Measurements from ENCODE around the gene SLC48A1.

The SLC48A1 gene

DNA sequence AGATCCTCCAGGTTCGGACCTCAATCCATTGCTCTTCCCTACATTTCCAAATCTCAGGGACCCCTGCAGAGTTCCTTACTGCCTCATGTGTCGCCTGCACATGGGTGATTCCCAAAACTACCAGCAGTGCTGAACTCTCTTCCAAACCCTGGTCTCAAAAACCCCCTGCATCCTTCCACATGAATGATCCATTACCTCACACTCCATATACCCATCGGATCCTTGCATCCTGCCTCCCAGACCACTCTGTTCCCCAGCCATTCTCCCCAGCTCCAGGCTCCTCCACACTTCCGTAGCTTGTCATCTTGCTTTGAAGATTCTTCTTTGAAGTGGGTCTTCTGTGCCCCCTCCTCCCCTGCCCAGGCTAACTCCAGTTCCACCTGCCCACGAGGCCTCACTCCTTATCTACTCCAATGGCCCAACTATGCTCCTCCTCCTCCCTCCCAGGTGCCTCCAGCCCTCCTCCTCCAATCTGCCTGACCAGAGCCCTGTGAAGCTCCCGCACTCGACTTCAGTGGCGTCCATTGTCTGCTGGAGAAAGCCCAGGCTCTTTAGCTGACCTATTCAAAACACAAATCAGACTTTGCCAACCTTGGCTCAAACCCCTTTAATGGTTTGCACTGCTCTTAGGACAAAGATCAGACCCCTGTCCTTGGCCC, 28.1 kb upstream of the SLC48A1 start:
- DNase-seq: no peak

DNA sequence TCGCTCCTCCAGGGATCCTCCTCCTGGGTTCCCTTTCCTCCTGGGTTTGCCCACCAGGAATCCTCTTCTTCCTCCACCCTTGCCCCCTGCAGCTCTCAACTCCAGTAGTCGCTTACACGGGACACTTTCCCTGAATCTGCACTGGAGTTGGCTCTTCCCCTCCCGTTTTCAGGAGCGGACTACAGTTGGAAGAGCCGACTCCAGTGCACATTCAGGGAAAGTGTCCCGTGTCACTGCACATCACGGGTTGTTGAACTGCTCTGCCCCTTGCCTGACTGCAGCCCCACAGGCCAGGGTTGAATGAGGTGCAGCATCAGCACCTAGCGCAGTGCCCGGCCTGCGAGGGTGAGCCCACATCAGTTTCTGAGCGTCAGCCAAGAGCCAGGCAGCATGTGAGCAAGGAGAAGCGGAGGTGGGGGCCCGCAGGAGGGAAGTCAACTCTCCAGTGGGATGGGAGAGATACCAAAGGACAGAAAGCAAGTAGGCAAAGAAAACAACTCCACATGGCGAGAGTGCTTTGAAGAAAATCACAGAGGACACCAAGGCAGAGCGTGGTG, 27.5 kb upstream of the SLC48A1 start:
- DNase-seq: no peak

DNA sequence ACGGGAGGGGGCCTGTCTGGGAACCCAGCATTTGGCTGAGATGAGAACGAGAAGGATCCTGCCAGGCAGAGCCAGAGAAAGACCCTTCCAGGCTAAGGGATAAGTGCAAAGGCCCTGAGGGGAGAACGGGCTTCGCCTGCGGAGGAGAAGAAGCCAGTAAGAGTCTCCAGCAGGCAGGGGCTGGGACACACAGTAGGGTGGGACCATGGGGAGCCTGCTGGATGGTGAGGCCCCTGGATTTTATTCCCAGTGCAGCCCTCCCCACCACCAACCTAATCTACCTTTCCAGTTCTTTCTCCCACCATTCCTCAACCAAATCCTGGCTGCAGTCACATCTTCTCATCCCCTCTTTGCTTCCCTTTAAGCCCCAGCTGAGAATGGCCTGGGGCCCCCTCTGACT, 27.0 kb upstream of the SLC48A1 start:
- no peak for DNase-seq

DNA sequence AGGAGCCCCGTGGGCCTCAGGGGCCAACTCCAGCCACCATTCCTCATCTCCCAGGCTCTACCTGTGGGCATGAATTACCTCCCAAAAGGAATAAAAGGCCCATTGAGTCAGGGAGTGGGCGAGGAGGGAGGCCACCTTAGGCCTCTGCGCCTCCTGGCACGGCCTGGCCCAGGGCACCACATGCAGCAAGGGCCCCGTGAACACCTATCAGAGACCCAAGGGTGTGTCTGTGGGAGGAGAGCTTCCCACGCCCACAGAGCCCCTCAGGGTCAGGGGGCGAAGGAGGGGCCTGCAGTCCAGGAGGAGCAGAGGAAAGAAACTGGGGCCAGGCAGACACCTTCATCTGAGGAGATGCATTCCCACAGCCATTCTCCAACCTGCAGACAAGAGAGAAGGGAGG, 26.5 kb upstream of the SLC48A1 start:
- DNase-seq: no peak

DNA sequence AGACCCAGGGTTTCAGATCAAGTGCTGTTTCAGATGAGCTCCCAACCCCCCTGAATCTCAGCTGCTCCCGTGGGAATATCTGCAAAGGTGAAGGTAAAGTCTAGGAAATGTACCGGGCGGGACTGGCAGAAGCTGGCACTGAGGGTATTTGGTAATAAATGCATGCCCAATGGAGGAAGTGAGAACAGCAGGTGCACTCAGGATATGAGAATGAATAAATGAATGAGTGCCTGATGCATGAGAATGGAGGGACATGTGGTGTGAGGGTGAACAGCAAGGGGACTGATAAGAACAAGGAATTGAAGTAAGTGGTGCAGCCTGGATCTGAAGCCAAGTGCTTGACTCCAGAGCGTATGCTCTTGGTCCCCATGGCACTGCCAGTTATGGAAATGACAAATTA, 25.9 kb upstream of the SLC48A1 start:
- no peak for DNase-seq

DNA sequence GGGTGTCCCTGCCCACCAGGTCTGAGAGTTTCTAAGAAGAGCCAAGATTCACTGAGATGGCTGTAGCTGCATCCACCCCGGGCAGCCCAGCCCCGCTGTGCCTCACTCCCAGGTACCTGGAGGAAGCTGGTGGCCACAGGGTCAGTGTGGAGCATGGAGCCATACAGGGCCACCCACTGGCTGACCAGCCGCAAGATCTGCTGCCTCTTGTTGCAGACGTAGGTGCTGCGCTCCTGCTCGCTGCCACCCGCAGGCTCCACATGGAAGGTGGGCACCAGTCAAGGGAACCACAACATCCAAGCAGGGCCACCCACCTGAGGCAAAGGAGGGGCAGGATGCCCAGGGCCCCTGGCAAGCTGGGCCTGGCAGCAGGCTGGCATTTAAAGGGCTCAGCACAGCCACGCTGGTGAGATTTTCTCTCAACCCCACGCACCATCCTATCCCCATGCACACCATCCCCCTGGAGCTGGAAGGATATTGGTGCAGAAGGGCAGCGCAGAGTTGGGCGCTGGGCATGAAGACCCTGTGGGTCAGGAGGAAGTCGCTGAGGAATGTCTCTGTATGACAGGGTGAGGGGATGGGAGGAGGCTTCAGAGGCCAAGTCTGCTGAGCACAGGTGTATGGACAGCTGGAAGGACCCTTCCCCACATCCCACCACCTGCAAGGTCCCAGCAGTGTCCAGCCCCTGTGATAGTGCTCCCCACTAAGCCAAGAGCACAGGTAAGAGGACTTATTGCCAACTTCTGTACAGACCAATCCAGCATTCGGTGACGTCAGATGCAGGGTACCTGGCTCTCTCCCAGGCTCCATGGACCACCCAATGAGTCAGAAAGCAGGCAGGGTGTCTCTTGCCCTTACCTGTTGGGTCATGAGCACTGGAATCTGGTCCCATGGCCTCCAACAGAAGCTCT, 25.2 kb upstream of the SLC48A1 start:
- DNase-seq: no peak

DNA sequence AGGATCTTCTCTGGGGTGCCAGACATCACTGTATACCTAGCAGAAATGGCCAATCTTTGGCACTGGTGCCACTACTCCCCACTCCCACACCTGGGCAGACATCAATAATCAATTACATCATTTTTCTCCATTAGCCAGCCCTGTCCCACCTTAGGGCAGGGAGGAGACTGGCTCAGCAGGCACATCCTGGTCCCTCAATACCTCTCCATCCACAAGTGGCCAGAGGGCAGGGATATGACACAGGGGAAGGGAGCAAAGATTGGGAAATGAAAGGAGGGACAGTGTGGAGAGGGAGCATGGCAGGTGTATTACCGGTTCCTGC, 24.6 kb upstream of the SLC48A1 start:
- DNase-seq: no peak

DNA sequence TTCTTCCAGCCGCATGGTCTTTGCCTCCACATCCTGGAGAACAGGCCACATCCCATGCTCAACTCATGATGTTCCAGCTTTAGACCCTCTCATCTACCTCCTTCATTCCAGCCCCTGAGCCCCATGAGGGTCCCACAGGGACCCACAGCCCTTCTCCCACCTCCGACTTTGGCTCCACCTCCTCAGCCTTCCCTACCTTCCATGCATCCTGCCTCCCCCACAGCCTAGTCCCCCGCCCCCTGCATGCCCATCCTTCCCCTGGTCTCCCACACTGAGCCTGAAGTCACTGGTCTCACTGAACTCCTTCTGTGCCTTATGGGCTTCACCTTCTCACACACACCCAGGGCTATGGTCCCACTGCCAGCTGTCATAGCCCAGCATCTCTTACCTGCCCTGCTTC, 24.1 kb upstream of the SLC48A1 start:
- no peak for DNase-seq

DNA sequence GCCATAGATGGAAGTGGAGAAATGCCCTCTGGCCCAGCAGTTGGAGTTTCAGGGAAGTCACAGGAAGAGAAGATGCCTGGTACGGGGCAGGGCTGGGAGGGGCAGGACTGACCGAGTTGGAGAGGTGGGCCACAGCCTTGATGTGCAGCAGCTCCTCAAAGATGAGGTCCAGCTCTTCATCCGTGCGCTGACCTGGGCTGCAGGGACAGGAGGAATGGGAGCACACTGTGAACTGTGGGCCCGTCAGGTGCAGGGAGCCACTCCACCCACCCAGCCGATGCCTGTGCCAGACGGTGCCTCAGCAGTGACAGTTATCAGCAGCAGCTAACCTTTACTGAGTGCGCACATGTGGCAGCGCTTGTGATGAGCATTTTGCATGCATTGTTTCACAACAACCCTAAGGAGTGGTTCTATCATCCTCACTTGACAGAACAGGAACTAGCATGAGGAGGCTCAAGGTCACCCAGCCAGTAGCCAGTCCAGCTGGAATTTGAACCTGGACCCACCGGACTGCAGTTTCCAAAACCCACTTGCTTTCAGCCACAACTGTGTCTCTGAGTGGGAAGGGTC, 22.7 kb upstream of the SLC48A1 start:
- DNase-seq: no peak

DNA sequence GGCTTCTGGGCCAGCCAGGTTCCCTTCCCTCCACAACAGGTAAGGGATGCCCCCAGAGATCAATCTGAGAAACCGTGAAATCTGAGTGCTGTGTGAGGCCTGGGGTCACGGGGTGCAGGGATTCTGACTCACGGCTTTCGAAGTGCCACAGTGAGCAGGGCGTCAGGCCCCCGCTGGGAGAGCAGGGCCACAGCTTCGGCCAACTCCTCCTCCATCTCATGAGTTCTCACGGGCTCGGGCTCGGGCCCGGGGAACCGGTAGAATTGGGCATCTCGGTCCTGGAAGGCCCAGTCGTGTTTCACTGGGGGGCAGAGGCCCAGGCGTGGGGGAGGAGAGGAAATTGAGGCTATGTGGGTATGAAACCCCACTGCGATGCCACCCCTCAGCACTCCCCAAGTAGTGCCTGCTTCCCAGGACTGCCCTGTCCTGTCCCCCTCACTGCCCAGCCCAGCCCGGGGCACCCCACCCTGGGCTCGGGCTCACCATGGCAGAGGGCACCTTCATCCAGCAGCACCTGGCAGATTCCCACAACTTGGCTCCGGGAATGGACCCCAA, 22.0 kb upstream of the SLC48A1 start:
- no peak for DNase-seq

DNA sequence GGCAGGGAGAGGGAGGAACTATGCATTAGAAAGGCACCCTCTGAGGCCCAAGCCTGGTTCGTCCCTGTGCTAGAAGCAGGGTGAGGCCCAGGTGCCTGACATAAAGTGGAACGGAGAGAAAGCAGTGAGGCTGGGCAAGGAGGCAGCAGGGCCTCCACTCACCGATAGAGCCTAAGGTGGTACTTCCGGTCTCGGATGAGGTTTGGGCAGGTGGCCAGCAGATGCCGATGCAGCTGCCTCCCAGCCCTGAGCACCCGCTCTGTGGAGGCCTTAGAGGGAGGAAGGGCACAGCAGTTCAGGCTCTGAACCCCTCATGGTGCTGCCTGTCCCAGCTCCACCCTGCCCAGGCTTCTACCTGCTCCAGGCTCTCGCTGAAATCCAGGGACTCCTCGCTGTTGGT, 21.5 kb upstream of the SLC48A1 start:
- DNase-seq: no peak

DNA sequence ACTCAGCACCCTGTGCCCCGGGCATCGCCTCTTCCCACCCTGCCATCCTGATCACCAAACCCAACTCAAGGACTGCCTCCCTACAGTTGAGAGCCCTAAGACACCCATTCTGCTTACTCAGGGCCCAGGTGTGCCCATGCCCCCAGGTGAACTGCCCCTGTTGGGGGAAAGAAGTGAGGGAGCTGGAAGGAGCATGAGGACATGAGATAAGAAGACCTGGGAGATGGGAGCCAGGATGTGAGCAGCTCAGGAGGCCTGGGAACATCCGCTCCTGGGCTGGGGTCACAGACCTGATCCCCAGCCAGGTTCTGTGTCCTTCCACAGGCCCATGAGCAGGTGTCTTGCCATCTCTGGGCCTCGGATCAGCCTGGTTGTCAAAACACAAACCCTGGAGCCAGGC, 20.9 kb upstream of the SLC48A1 start:
- DNase-seq: no peak

DNA sequence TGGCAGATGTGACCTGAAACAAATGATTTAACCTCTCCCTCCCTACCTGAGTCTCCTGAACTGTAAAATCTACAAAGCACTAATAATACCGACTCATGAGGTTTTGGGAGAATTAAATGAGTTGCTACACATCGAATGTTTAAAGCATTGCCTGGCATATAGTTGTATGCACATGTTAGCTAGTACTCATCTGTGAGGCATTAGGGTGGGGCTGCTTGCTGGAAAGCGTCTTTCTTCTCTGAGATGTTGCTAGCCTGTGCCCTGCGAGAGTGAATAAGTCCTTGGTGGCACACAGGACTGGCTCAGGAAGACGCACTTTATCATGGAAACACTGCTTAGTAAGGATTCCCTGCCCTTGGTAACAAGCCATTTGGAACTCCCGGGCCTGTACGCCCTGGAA, 20.5 kb upstream of the SLC48A1 start:
- DNase-seq: peak; percentile 80

DNA sequence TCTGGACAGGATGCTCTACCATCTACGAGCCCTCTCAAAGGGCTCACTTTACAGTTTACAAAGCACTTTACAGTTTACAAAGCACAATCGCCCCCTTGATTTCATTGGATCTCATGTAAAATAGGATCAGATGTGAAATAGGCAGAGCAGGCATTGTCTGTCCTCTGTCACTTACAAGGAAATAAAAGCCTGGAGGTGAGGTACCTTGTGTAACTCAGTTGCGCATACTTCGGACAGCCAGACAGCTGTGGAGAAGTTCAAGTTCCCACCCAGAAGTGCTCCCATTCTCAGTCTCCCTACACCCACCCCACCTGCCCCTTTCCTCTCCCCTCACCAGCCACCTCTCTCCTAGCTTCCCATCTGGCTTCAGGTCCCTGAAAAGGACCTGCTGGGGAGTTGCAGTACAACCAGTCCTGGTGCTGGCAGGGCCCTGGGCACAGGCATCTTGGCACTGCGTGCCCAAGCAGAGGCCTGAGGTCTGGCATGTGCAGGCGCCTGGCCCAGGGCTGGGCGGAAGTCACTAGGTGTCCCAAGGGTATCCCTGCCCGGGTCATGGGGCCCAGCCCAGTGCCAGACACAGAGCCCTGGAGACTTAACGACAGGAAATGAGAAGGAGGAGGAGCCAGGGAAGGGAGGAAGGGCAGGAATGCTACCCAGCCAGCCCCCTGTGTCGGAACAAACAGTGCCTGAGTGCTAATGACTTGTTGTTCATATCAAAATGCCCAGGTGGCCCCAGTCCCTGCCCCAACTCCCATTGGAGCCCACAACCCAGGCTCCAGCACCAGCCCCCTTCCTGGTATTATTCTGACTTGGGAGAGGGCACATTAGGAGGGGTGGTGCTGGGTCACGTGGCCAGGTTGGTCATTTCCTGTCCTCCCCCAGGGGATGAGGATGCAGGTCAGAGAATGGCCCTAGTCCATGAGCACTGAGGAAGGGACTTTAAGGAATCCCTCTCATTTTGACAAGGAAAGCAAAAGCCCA, 19.7 kb upstream of the SLC48A1 start:
- DNase-seq: peak; percentile 64

DNA sequence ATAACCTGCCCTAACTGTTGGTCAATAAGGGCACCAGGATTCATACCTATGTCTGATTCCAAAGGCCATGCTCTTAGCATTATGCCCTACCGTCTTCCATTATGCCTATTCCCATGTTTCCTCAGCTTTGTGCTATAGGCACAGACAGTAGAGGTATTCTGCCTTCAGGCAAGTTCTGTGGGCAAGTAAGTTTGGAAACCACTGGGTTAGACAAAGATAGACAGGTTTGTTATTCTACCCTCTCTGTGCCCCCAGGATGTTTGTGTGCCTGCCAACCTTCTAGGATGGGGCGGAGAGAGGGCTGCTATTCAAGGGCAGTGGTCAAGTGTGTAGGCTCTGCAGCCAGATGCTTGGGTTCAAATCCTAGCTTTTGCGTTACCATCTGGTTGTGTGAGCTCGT, 18.9 kb upstream of the SLC48A1 start:
- DNase-seq: peak; percentile 94

DNA sequence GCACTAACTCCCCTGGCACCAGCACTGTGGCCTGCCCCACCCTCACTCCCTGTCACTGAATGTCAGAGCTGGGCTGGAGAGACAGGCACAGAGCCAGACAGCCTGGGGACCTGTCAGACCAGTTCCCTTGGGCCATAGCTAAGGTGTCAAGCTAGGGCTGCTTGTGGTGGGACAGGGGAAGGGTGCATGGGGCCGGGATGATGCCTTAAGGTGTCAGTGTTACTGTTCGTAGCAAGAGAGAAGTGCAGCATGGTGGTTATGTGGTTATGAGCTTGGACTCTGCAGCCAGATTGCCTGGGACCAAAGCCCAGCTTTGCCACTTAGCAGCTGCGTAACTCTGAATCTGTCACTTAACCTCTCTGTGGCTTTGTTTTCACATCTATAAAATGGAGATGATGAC, 18.2 kb upstream of the SLC48A1 start:
- no peak for DNase-seq

DNA sequence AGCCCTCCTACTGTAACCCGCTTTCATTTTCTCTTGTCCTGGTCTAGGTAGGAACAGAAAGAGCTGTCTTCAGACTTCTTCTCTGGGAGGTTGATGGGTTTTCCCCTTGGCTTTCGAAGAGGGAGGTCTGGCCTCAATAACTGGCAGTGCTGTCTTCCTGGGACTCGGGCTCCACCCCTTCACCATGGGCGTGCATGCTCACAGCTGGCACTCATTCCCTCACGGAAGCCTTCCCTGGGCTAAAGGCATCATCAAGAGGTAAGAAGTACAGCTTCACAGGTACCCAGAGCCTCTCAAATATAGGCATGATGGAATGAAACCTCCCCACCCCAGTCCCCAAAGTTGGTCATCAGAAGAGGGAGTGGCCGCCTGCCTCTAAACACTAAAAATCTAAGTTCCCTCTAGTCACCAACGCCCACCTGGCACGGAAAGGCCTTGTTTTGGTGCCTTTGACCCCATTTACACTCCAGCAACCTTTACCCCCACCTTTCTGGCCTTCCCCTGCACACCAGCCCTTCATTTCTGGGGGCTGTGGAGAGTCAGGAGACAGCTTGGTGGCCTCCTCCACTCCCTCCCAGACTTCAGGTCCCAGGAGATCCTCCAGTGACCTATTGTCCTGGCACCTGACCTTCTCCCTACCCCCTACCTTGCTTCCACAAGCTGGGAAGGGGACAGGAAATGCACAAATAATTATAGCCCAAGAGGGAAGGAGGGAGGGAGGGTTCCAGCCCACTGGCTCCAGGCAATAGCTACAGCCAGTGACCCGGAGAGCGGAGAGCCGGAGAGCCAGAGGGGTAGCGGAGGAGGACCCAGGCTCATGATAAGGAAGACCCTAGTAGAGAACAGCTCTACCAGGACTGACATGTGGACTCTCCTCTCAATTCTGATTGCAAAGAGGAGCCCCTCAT, 17.1 kb upstream of the SLC48A1 start:
- no peak for DNase-seq

DNA sequence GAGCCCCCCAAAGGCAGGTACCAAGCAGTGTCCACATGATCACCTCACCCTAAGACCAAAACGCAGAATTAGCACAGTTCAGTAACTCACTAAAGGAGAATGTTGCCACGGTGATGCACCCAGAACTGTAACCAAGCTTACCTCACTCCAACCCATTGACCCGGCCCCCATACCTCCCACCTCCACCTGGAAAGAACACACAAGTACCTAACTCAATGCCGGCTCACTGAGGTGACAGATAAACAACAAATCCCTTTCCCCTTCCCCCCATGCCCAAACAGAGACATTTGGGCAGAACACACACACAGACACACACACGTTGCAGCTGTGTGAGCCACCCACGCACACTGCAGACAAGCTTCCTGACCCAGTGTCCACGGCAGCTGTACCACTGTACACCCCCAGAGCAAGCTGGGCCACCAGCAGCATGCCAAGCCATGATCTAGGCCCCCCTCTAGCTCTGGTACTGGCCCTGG, 15.6 kb upstream of the SLC48A1 start:
- DNase-seq: no peak

DNA sequence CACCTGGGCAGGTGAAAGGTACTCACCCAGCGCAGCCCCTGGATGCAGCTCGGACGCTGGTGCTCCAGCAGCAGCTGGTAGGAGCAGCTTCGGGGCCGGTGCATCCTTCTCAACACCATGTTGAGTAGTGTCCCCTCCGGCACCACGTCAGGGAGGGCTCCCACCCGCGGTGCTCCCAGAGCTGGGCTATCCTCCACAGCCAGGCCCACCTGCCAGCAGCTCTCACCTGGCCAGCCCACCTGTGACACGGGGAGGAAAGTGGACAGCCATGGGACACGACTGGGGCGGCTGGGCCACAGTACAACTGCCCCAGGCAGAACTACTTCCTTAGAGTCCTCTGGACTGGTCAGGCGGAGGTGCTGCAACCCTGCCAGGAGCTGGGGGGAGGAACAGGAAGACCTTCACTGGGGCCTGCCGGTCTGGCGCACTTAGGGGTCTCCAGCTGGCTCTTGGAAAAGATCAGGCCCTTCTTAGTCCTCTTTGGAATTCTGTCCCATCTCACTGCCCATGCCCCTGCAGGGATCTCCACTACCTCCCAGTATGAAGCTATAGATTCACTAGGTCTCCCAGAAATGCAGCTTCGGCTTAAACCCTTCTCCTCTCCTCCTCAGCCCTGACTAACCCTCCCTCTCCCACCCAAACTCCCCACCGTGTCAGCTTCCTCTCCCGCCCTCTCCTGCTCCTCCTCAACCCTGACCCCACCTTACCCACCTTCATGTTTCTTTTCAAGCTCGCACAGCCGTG, 15.0 kb upstream of the SLC48A1 start:
- DNase-seq: no peak

DNA sequence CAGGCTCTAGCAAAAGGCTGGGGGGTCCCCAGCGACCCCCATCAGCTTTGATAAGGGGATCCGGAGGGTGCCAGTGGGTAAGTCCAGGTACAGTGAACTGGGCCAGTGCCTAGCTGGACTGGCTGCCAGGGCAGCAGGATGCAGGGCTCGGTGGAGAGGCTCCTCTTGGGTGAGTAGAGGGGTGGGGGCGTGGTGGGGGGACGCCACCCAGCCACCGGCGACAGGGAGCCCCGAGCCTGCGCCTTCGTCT, 14.5 kb upstream of the SLC48A1 start:
- no peak for DNase-seq

Measured in NCI-H226 (cell line).